Breast epithelium (tissue), 4 donors: Measurements from ENCODE around the gene PPP2R3A. TPM values are rescaled to one million over a fixed set of nuclear protein-coding genes. Genes with fewer than 3 reads are reported as not detected.
"Not testable (repeated sequence)": the region's sequence is repeated elsewhere in the genome, so short reads cannot be mapped to it uniquely, and the experiment has no call there.

Experiments used
- DNase-seq, 2 donors: peaks; one replicate each; pipeline ENCODE4 v3.0.0-alpha.2; 2019; ENCODE audit warnings: low spot score in 2 of 2
- H3K27ac ChIP-seq, 2 donors: fragments of 200-600 bp; sonication (generic) in 1 of 2; one replicate each; pipeline ENCODE4 v1.5.1; 2016 to 2019; ENCODE audit warnings: mild to moderate bottlenecking in 1 of 2
- H3K27me3 ChIP-seq, 2 donors: fragments of 200-600 bp; sonication (generic) in 1 of 2; one replicate each; pipeline versions ENCODE4 v1.5.1 to v1.6.0; 2017 to 2019; ENCODE audit warnings: control low read depth in 1 of 2, mild to moderate bottlenecking in 1 of 2
- H3K36me3 ChIP-seq: fragments of 200-600 bp; one replicate; pipeline ENCODE4 v1.5.1; 2019
- H3K4me1 ChIP-seq, 2 donors: fragments of 200-600 bp; sonication (generic); one replicate each; pipeline ENCODE4 v1.5.1; 2016 to 2019; ENCODE audit warnings: control low read depth in 1 of 2
- H3K4me3 ChIP-seq, 3 donors: fragments of 200-600 bp; sonication (generic); 1 replicate in 2 of 3; 2 replicates in 1 of 3; pipeline ENCODE4 v1.5.1; 2016 to 2019; ENCODE audit warnings: mild to moderate bottlenecking in 3 of 3, moderate library complexity in 2 of 3
- H3K9me3 ChIP-seq, 2 donors: fragments of 200-600 bp; sonication (generic) in 1 of 2; one replicate each; pipeline ENCODE4 v1.5.1; 2016 to 2019; ENCODE audit warnings: control low read depth in 1 of 2
- POLR2A ChIP-seq: fragments of 450-650 bp; IDR thresholded peaks from one replicate; pipeline ENCODE4 v1.6.1; 2016; ENCODE audit warnings: antibody characterized with exemption, mild to moderate bottlenecking, moderate library complexity
- POLR2AphosphoS5 ChIP-seq, 3 donors: sonication (generic); formaldehyde crosslinking; IDR thresholded peaks; one replicate each; pipeline ENCODE4 v1.6.1; 2017; ENCODE audit warnings: antibody characterized with exemption in 3 of 3
- intact Hi-C: fragments of 100-400 bp; cut with DNase I; formaldehyde crosslinking; loops from one replicate; pipeline ENCODE4 v1.15.1; 2023; ENCODE audit warnings: low total_unique reads
- total RNA-seq, 3 donors: library from RNA; depleted of rRNA; stranded (reverse); fragments of >200 nt; gene quantifications; one replicate each; pipeline ENCODE4 v1.1.0, GENCODE V29; 2016
- TF ChIP-seq, protein P1 (sequence below), 3 donors: fragments of 450-650 bp; IDR thresholded peaks; one replicate each; pipeline ENCODE4 v1.5.1; 2016 to 2017; ENCODE audit warnings: antibody characterized with exemption in 3 of 3, mild to moderate bottlenecking in 3 of 3, moderate library complexity in 3 of 3

Gene PPP2R3A
- total RNA-seq, 3 donors from 2014 or later, result 10.4 to 43.6 (median 20.6) TPM

DNA sequence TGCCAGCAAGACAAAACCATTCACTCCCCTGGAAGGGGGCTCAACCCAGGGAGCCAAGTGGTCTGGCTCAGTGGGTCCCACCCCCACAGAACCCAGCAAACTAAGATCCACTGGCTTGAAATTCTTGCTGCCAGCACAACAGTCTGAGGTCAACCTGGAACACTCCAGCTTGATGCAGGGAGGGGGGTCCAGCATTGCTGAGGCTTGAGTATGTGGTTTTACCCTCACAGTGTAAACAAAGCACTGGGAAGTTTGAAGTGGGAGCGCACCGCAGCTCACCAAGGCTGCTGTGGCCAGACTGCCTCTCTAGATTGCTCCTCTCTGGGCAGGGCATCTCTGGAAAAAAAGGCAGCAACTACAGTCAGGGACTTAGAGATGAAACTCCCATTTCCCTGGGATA lies 148.9 kb downstream of the PPP2R3A start:
- Histone ChIP-seq H3K27me3 (no peaks in the 10 kb centered on the region), H3K9me3 (no peaks in the 10 kb centered on the region), H3K27ac (no peak overlapping the region), H3K4me3 (no peak overlapping the region), H3K36me3 (no peaks in the 10 kb centered on the region), H3K4me1 (no peaks in the 10 kb centered on the region)
- intact Hi-C loops, result no loop called here
- no peak for DNase-seq
- TF ChIP-seq POLR2A (no peak), POLR2AphosphoS5 (IDR thresholded peaks at IDR 0.05) (no peak)
- TF ChIP-seq, protein P1, sequence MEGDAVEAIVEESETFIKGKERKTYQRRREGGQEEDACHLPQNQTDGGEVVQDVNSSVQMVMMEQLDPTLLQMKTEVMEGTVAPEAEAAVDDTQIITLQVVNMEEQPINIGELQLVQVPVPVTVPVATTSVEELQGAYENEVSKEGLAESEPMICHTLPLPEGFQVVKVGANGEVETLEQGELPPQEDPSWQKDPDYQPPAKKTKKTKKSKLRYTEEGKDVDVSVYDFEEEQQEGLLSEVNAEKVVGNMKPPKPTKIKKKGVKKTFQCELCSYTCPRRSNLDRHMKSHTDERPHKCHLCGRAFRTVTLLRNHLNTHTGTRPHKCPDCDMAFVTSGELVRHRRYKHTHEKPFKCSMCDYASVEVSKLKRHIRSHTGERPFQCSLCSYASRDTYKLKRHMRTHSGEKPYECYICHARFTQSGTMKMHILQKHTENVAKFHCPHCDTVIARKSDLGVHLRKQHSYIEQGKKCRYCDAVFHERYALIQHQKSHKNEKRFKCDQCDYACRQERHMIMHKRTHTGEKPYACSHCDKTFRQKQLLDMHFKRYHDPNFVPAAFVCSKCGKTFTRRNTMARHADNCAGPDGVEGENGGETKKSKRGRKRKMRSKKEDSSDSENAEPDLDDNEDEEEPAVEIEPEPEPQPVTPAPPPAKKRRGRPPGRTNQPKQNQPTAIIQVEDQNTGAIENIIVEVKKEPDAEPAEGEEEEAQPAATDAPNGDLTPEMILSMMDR (IDR thresholded peaks at IDR 0.05), result no peak

DNA sequence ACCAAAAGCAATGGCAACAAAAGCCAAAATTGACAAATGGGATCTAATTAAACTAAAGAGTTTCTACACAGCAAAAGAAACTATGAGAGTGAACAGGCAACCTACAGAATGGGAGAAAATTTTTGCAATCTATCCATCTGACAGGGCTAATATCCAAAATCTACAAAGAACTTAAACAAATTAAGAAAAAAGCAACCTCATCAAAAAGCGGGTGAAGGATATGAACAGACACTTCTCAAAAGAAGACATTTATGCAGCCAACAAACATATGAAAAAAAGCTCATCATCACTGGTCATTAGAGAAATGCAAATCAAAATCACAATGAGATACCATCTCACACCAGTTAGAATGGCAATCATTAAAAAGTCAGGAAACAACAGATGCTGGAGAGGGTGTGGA lies 153.8 kb downstream of the PPP2R3A start:
- H3K4me3 ChIP-seq, H3K36me3 ChIP-seq, DNase-seq, H3K4me1 ChIP-seq, intact Hi-C loops, H3K9me3 ChIP-seq, H3K27me3 ChIP-seq, H3K27ac ChIP-seq: not testable (repeated sequence)

DNA sequence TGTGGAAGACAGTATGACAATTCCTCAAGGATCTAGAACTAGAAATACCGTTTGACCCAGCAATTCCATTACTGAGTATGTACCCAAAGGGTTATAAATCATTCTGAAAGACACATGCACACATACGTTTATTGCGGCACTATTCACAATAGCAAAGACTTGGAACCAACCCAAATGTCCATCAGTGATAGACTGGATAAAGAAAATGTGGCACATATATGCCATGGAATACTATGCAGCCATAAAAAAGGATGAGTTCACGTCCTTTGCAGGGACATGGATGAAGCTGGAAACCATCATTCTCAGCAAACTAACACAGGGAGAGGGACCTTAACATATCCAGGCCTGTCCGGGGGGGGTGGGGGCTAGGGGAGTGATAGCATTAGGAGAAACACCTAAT lies 154.3 kb downstream of the PPP2R3A start:
- H3K27ac ChIP-seq, H3K4me1 ChIP-seq, intact Hi-C loops, H3K36me3 ChIP-seq, H3K27me3 ChIP-seq, DNase-seq, H3K4me3 ChIP-seq, H3K9me3 ChIP-seq: not testable (repeated sequence)

DNA sequence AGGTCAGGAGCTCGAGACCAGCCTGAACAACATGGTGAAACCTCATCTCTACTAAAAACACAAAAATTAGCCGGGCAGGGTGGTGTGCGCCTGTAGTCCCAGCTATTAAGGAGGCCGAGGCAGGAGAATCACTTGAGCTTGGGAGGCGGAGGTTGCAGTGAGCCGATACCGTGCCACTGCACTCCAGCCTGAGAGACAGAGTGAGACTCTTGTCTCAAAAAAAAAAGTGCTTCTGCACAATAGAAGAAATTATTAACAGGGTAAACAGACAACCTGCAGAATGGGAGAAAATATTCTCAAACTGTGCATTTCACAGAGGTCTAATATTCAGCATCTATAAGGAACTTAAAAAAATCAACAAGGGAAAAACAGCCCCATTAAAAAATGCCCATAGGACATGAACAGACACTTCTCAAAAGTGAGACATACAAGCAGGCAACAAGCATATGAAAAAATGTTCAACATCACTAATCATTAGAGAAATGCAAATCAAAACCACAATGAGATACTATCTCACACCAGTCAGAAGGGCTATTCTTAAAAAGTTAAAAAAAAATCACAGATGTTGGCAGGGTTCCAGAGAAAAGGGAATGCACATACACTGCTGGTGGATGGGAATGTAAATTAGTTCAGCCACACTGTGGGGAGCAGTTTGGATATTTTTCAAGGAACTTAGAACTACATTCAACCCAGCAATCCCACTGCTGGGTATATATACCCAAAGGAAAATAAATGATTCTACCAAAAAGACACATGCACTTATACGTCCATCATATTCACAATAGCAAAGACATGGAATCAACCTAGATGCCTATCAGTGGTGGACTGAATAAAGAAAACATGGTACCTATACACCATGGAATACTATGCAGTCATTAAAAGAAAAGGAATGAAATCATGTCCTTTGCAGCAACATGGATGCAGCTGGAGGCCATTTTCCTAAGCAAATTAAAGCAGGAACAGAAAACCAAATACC lies 155.1 kb downstream of the PPP2R3A start:
- TF ChIP-seq POLR2AphosphoS5 (IDR thresholded peaks at IDR 0.05) (no peak), POLR2A (no peak)
- TF ChIP-seq, protein P1 (IDR thresholded peaks at IDR 0.05), result no peak
- no peaks in the 10 kb centered on the region for H3K36me3 ChIP-seq
- H3K4me3 ChIP-seq, result no peak overlapping the region
- H3K4me1 ChIP-seq, result no peaks in the 10 kb centered on the region
- intact Hi-C loops, result no loop called here
- H3K9me3 ChIP-seq, result no peaks in the 10 kb centered on the region
- no peaks in the 10 kb centered on the region for H3K27me3 ChIP-seq
- H3K27ac ChIP-seq, result no peak overlapping the region
- no peak for DNase-seq

DNA sequence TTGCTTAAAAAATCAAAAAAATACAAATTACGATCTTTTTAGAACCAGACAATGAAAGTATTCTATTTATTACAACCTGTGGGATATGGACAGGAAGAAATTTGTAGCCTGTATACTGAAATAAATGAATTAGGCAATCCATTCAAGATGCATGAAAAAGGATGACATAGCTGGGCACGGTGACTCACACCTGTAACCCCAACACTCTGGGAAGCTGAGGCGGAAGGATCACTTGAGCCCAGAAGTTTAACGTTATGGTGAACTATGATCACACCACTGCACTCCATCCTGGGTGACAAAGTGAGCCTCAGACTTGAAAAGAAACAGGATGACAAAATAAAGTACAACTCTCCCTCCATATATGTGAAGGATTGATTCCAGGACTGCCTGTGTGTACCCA lies 156.5 kb downstream of the PPP2R3A start:
- intact Hi-C loops, result no loop called here
- TF ChIP-seq, protein P1 (IDR thresholded peaks at IDR 0.05), result no peak
- no peak for TF ChIP-seq POLR2AphosphoS5 (IDR thresholded peaks at IDR 0.05)
- no peak for TF ChIP-seq POLR2A
- no peaks in the 10 kb centered on the region for H3K27me3 ChIP-seq
- no peaks in the 10 kb centered on the region for H3K4me1 ChIP-seq
- DNase-seq, result no peak
- H3K36me3 ChIP-seq, result no peaks in the 10 kb centered on the region
- no peaks in the 10 kb centered on the region for H3K9me3 ChIP-seq
- H3K27ac ChIP-seq, result no peak overlapping the region
- no peak overlapping the region for H3K4me3 ChIP-seq

DNA sequence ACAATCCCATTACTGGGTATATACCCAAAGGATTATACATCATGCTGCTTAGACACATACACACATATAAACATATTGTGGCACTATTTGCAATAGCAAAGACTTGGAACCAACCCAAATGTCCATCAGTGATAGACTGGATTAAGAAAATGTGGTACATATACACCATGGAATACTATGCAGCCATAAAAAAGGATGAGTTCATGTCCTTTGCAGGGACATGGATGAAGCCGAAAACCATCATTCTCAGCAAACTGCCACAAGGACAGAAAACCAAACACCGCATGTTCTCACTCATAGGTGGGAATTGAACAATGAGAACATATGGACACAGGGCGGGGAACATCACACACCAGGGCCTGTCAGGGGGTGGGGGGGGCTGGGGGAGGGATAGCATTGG lies 166.1 kb downstream of the PPP2R3A start:
- intact Hi-C loops, H3K27ac ChIP-seq: not testable (repeated sequence)

More for the DNA sequence above, 166.1 kb downstream of the PPP2R3A start:
- not testable (repeated sequence) for H3K27me3 ChIP-seq, H3K36me3 ChIP-seq, H3K4me3 ChIP-seq, H3K4me1 ChIP-seq, DNase-seq, H3K9me3 ChIP-seq
